NCI-H345 treated with DMSO at 0.1 percent for 48 hours (cell line): ENCODE data around the gene ADARB1.
"Not testable (repeated sequence)": the region's sequence is repeated elsewhere in the genome, so short reads cannot be mapped to it uniquely, and the experiment has no call there.

Experiments
- DNase-seq: peaks from one replicate; lab custom pipeline; 2025; ENCODE audit not compliant: unreplicated experiment; lab: John Stamatoyannopoulos, UW

The ADARB1 gene

DNA sequence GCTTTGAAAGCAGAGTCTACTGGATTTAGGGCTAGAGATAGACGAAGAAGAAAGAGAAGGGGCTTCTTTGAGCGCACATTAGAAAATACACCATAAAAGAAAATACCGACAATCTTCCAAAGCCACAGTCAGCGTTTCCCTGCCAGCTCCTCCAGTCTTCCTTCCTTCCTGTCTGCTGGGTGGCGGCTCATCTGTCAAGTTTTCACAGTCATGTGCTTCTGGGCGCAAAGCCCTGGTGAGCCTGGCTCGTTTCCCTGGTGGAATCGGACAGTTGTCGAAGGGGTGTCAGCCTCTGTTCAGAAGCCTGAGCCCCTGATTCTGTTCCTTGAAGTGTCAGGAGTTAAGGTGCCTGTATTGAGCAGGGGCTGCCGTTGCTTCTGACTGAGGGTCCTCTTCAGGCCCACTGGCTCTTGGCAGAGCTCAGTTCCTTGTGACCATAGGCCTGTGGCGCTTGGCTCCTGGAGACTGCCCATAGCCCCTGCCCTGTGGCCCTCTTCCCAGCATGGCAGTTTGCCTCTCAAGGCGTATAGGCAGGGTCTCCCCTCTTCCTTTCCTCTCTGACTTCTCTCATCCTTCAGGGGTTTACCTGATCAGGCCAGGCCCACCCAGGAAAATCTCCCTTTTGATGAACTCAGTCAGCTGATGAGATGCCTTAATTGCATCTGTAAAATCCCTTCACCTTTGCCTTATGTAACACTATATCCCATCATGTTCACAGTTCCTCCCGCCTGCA, 58.6 kb downstream of the ADARB1 start:
- DNase-seq, result no peak

GRCh38 chr21:45133574-45134278, 59.3 kb downstream of the ADARB1 start:
- not testable (repeated sequence) for DNase-seq

DNA sequence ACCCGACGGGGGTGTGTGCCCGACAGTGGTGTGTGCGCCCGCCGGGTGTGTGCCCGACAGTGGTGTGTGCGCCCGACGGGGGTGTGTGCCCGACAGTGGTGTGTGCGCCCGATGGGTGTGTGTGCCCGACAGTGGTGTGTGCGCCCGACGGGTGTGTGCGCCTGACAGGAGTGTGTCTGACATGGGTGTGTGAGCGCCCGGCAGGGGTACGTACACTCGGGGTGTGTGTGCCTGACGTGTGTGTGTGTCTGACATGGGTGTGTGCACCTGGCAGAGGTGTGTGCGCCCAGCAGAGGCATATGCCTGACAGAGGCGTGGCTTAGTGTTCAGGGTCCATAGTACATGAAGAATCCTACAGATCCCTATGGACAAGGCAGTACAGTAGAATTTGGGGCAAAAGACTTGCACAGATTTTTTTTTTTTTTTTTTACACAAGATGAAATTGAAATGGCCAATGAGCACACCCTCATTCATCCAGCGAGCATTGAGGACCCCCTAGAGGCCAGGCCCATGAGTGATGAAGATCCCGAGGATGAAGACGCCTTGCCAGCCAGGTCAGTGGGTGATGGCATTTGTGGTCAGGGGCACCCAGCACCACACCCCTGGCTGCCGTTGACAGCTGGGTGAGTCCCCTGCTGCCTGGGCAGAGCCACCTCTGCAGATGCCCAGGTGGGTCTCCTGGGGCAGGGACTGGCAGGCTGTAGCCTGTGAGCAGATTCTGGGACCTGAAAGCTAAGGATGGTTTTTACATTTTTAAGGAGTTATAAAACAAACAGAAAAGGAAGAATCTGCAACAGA, 60.1 kb downstream of the ADARB1 start:
- no peak for DNase-seq

DNA sequence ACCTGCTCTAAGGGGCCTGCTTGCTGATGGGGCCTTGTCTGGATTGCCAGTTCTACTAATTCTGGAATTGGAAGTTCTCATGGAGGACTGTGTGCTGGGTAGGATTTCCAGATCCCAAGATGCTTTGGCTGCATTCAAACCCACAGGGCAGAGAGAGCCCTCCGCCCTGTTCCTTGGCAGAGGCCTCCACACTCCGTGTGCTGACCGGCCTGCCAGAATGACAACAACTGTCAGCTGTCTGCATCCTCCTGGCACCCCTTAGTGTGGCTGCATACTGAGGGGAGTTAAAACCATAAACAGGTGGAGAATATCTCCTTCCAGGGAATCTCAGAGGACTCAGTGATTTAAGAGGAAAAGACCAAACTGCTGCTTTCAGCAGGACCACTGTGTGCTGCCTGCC, 60.7 kb downstream of the ADARB1 start:
- no peak for DNase-seq

DNA sequence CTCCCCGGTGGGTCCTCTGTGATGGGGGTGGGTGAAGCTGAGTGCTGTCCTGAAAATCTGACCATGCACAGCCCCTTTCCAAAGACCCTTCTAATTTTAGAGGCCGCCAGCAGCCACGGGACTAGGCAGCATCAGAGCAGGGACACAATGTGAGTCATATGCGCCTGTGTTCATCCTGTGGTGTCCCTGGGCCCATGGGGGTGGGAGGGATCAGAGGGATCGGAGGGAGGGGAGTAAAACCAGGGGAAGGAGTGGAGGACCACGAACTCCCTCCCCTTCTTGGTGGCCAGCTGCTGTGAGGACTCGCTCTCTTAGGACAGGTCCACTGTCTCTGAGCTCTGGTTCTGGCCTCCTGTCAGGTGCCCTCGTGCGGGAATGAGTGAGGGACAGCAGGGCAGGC, 61.5 kb downstream of the ADARB1 start:
- DNase-seq, result no peak

GRCh38 chr21:45136500-45136899, 62.1 kb downstream of the ADARB1 start:
- no peak for DNase-seq

- peak; percentile 61 for DNase-seq
Observed at GRCh38 chr21:45136927-45137611, 62.7 kb downstream of the ADARB1 start.

- DNase-seq, result no peak
Observed at GRCh38 chr21:45137612-45137937, 63.2 kb downstream of the ADARB1 start.

- peak; percentile 32 for DNase-seq
Observed at GRCh38 chr21:45138199-45139002, 64.0 kb downstream of the ADARB1 start.

GRCh38 chr21:45139003-45139360, 64.6 kb downstream of the ADARB1 start:
- DNase-seq, result not testable (repeated sequence)

GRCh38 chr21:45139473-45139872, 65.1 kb downstream of the ADARB1 start:
- DNase-seq, result no peak

DNA sequence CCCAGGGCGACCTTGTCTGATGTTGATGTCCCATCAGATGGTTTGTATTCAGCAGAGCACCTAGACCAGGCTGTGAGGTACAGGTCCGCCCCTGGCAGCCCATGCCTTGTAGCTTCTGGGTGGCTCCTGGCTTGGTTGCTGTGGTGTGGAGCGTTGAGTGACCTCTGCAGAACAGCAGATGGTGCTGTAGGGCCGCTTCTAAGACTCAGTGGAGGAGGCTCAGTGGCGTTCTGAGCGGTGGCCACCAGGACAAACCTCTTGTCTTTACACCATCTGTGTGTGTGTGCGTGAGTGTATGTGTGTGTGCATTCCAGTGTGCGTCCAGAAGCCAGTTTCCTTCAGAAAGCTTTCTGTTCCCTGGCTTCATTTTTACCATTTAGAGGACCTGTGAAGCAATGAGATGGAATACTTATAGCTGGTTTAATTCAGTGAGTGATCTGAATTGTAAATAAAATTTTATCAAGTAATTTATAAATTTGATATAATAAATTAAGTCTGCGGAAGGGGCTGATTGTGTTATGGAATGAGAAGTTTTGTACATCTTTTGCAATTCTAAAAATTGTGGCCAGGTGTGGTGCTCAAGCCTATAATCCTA, 66.1 kb downstream of the ADARB1 start:
- peak; percentile 81 for DNase-seq

DNA sequence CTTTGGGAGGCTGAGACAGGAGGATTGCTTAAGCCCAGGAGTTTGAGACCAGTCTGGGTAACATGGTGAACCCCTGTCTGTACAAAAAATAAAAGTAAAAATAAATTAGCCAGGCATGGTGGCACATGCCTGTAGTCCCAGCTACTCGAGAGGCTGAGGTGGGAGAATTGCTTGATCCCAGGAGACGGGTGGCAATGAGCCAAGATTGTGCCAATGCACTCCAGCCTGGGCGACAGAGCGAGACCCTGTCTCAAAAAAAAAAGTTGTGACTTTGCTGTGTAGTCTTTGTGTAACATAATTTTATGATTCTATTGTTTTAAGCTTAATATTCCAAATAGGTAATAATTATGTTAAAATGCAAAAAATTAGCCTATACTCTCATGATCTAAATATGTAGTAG, 66.6 kb downstream of the ADARB1 start:
- not testable (repeated sequence) for DNase-seq

DNA sequence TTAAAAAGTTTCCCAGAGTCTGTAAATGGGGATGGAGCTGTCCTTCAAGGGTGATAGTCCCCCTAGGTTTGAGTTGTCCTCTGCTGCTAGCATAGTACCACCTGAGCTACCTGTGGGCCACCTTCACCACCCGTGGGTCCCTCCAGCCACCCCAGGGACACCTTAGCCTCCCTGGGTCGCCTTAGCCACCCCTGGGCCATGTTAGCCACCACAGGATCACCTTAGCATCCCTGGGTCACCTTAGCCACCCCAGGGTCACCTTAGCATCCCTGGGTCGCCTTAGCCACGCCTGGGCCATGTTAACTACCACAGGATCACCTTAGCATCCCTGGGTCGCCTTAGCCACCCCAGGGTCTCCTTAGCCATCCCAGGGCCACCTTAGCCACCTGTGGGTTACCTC, 67.1 kb downstream of the ADARB1 start:
- DNase-seq, result no peak

- no peak for DNase-seq
Observed at GRCh38 chr21:45142469-45143308, 68.3 kb downstream of the ADARB1 start.

DNA sequence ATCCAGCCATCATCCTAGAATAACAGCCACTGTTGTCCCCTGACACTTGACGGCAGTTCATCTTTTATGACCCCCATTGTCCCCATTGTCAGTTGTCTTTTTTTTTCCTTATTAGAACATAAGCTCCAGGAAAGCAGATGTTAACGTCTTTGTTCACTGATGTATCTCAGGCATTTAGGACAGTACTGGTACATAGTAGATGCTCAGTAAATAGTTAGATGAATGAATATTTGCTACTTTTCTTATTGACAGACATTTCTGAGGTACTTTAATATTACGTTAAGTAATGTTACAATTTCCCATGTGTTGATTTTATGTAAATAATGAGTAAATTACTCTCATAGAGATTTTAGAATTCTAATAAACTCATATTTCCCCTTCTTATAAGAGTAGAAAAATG, 69.5 kb downstream of the ADARB1 start:
- DNase-seq, result no peak

DNA sequence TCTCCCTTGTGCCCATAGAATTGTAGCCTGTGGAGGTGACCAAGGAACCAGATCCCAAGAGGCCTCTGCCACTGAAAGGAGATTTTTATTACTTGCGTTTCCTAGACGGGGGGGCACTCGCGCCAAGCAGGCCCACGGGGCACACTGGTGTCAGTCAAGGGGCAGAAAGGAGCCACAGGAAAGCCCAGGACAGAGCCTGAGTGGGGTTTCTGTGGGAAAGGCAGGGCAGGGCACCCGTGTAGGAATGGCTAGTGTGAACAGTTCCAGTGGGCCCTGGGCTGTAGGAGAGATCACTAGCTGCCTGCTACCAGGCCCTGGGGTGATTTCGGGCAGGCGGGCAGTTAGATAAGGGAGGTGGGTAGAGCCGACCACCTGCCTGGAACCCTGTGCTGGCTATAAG, 70.8 kb downstream of the ADARB1 start:
- DNase-seq, result no peak

GRCh38 chr21:45145846-45146245, 71.5 kb downstream of the ADARB1 start:
- DNase-seq, result not testable (repeated sequence)

DNA sequence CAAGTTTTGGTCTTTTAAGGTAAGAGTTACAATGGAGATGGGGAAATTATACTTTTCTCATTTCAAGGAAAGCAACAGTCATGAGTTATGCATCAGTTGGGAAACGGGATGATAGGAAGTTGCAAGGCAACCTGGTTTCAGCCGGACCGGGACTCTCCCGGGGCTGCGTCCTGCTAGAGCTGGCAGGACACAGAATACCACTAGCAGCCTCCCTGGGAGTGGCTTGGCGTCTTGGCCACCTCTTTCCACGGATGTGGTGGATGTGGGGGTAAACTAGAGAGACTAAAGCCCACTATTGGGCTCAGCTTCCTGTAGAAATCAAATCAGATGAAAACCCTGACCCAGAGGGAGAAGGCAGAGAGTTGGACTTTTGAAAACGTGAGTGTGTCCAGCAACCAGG, 71.9 kb downstream of the ADARB1 start:
- no peak for DNase-seq
